Measurements from ENCODE around the gene INO80D. TPM values are rescaled to one million over a fixed set of nuclear protein-coding genes. Genes with fewer than 3 reads are reported as not detected.

Gene INO80D
- total RNA-seq, 1 experiment from 2014 or later: 46.0 TPM

DNA sequence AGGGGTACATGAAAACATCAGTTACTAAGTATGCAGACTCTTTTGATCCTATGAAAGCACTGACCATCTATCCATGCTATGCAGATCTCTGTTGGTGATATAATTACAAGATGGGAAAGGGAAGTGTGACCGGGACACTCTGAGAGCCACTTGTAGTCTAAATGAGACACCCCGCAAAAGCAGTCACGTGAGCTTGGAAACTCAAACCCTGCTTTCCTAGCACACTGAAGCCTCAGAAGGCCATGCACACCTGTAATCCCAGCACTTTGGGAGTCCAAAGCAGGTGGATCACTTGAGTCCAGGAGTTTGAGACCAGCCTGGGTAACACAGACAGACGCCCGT is 137.5 kb downstream of the INO80D start:
- Histone ChIP-seq H3K14ac (ENCODE audit: insufficient read depth, low read length) (no peak overlapping the region), H3K18ac (ENCODE audit: insufficient read length, low read depth, low read length) (no peak overlapping the region), H4K91ac (ENCODE audit: insufficient read length, low read depth, low read length) (no peak overlapping the region), H3K4ac (ENCODE audit: low read depth, low read length) (no peak overlapping the region), H2BK12ac (ENCODE audit: insufficient read length, low read depth, low read length) (no peak overlapping the region), H3K56ac (ENCODE audit: insufficient read length, low read depth, low read length) (no peak overlapping the region), H2BK20ac (ENCODE audit: low read depth, low read length, poor library complexity, severe bottlenecking) (no peak overlapping the region), H4K5ac (ENCODE audit: insufficient read length, low read depth, low read length) (no peak overlapping the region), H3K79me2 (ENCODE audit: insufficient read depth, low read length) (no peaks in the 10 kb centered on the region), H3K23ac (ENCODE audit: insufficient read length, low read depth, low read length) (no peak overlapping the region), H3K23me2 (ENCODE audit: insufficient read length, low read depth, low read length, poor library complexity, severe bottlenecking) (no peaks in the 10 kb centered on the region), H2BK15ac (ENCODE audit: low read depth, low read length) (no peak overlapping the region), H3K79me1 (ENCODE audit: insufficient read depth, low read depth, low read length, poor library complexity, severe bottlenecking) (no peaks in the 10 kb centered on the region), H3K27ac (ENCODE audit: insufficient read length, low read depth, low read length) (no peak overlapping the region), H2AK5ac (ENCODE audit: insufficient read length, low read length) (no peak overlapping the region), H3K27me3 (ENCODE audit: insufficient read depth, low read length) (no peaks in the 10 kb centered on the region), H3K4me2 (ENCODE audit: insufficient read depth, insufficient read length, low read length) (no peak overlapping the region), H4K20me1 (ENCODE audit: control insufficient read depth, insufficient read depth, insufficient read length) (no peaks in the 10 kb centered on the region), H4K8ac (replicated peaks; ENCODE audit: insufficient read length, low read depth, low read length) (no peak overlapping the region), H2BK120ac (ENCODE audit: low read depth, low read length, poor library complexity, severe bottlenecking) (no peak overlapping the region), H3K9me3 (ENCODE audit: control insufficient read depth, low read depth, low read length) (no peaks in the 10 kb centered on the region), H3T11ph (ENCODE audit: low read length) (no peak overlapping the region), H2BK5ac (ENCODE audit: insufficient read length, low read length) (no peak overlapping the region), H3K9ac (ENCODE audit: extremely low read depth, insufficient read length, low read length) (no peak overlapping the region), H3K4me1 (ENCODE audit: insufficient read depth, low read length) (no peaks in the 10 kb centered on the region), H2AFZ (ENCODE audit: low read length) (no peak overlapping the region)
- peaks cover 25 to 54% of the 10 kb centered on the region in 2 experiments for H3K4me1 Mint-ChIP-seq
- WGBS (ENCODE audit: extremely low coverage, insufficient read length, low lambda C conversion rate): no CpG with 5 or more reads among the region's 5 CpGs
- TF ChIP-seq, protein P1, sequence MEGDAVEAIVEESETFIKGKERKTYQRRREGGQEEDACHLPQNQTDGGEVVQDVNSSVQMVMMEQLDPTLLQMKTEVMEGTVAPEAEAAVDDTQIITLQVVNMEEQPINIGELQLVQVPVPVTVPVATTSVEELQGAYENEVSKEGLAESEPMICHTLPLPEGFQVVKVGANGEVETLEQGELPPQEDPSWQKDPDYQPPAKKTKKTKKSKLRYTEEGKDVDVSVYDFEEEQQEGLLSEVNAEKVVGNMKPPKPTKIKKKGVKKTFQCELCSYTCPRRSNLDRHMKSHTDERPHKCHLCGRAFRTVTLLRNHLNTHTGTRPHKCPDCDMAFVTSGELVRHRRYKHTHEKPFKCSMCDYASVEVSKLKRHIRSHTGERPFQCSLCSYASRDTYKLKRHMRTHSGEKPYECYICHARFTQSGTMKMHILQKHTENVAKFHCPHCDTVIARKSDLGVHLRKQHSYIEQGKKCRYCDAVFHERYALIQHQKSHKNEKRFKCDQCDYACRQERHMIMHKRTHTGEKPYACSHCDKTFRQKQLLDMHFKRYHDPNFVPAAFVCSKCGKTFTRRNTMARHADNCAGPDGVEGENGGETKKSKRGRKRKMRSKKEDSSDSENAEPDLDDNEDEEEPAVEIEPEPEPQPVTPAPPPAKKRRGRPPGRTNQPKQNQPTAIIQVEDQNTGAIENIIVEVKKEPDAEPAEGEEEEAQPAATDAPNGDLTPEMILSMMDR (conservative IDR thresholded peaks at IDR 0.05): no peak
- peaks cover 3 to 21% (median 10%) of the 10 kb centered on the region in 3 experiments; a peak in 6 of 7 replicates for H3K36me3 Mint-ChIP-seq (ENCODE audit: insufficient read depth in 1 of 3, low read depth in 3 of 3)
- no peak overlapping the region for H3K4me3 Mint-ChIP-seq
- DNase-seq: no peak
- H3K27me3 Mint-ChIP-seq (ENCODE audit: low read depth): peaks cover 5% of the 10 kb centered on the region
- H3K9me3 Mint-ChIP-seq: peaks cover 13 to 18% of the 10 kb centered on the region in 2 experiments
- H3K27ac Mint-ChIP-seq: no peak overlapping the region

Measured in H9 (cell line).